M059J (cell line): Measurements from ENCODE around the gene FAXC. TPM values are rescaled to one million over a fixed set of nuclear protein-coding genes. Genes with fewer than 3 reads are reported as not detected.

Source experiments
- DNase-seq: peaks from one replicate; pipeline ENCODE4 v3.0.0-alpha.2; 2012; ENCODE audit warnings: low read depth
- total RNA-seq: library from RNA; depleted of rRNA; stranded (reverse); fragments of >200 nt; shearing (Covaris generic); gene quantifications from 2 replicates; pipeline ENCODE4 v1.2.3, GENCODE V29; 2014; rRNA removed

Gene FAXC
- 3.5 and 6.9 TPM in 2 replicates for total RNA-seq

DNA sequence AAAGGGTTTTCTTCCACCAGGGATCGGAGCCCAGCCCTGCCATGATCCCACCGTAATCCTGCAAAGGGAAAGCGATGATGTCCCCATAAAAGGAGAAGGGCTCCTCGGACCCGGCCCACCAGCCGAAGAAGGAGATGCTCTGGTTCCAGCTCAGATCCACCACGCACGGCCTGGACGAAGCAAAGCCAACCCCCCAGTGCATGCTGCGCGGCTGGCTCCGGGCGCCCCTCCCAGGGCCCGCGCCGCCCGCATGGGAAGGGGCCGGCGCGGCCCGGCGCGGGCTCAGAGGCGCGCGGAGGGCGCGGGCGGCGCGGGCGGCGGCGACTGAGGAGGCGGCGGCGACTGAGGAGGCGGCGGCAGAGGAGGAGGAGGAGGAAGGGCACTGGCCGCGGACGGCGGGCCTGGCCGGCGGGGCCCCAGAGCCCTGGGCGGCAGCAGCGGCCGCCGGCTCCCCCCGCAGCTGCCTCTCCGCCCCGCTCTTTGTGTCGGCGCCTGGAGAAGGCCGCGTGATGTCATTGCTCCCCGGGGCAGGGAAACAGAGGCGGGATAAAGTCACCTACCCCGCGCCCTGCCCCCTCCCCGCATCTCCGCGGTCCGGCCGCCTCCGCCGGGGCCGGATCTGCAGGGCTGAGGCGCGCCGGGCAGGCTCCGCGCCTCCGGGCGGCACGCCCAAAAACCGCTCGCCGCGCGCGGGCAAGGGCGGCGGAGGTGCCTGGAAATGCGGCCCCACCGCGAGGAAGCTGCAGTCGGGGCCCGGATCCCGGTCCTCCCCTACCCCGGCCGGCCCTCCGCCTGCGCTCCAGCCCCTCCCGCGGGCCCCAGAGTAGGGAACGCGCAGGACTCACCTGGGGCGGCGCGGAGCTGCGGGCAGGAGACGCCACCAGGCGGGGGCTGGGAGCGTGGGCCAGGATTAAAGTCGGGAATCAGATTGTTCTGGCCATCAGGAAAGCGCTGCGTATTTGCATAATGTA lies at the start of gene FAXC:
FAXC (minus strand) TSS at position 504 of the 971 bp plus-strand sequence; CDS start at position 202, 302 bp downstream.
- DNase-seq: peak; percentile 35

DNA sequence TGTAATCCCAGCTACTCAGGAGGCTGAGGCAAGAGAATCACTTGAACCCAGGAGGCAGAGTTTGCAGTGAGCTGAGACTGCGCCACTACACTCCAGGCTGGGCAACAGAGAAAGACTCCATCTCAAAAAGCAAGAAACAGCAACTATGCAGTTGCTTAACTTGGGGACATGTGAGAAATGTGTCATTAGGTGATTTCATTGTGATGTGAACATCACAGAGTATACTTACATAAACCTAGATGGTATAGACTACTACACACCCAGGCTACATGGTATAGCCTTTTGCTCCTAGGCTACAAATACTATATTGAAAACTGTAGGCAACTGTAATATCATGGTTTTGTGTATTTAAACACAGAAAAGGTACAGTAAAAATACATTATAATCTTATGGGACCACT lies 47.8 kb upstream of the FAXC start:
- no peak for DNase-seq

DNA sequence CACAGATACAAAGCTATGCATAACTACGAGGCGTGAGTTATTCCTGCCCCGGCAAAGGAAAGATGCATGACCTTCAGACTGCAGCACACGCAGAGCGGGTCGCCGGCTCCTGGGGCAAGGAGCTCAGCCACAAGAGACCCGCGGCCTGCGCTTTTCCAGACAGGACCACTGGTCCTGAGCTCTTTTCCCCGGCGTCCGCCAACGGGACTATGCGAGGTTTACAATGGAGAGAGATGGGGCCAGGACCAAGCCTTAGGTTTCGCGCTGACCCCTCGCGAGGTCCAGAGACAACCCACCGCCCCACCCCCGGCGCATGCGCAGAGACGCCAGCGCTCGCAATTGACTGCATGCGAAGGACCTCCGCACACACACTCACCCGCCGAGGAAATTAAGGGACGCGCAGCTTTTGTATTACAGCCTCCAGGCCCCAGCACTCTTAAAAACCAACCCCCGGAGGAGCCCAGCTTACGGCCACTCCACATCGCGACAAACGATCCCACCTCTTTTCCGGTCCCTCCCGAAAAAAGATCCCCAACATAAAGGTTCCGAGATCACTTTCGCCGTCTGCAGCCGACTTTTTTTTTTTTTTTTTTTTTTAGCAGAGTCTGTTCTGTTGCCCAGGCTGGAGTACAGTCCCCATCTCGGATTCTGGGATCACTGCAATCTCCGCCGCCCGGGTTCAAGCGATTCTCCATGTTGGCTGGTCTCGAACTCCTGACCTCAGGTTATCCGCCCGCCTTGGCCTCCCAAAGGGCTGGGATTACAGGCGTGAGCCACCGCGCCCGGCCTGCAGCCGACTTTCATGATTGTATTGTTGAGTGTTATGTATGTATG lies 44.4 kb upstream of the FAXC start, which contains the start of gene COQ3:
COQ3 (minus strand) TSS at position 498 of the 834 bp plus-strand sequence; CDS start at position 482, 16 bp downstream.
- DNase-seq: peak; percentile 68

DNA sequence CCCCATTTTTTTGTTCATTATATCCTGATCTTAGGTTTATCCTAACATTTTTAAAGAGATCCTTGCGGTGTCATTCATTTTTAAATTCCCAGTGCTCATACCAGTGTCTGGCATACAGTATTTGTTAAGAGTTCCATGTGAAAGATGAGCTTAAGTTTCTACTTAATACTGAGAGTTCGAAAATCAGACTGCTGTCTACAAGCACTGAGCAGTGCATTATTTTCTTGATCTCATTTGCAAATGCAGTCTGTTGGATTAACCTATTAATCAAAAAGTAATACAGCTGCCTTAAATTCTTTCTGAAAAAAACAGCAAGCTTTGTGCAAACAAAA lies 43.9 kb upstream of the FAXC start:
- DNase-seq: no peak

DNA sequence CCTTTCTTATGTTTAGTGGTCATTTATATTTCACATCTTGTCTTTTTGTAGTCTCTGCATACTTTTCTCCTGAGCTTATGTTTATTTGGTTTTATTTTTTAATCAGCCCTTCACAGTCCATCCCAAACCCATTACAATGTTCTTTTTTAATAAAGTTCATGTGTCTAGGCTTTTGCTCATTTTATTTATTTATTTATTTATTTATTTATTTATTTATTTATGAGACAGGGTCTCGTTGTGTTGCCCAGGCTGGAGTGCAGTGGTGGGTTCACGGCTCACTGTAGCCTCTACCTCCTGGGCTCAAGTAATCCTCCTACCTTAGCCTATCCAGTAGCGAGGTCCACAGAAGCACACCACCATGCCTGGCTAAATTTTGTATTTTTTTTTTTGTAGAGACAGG lies 41.4 kb upstream of the FAXC start:
- no peak for DNase-seq

DNA sequence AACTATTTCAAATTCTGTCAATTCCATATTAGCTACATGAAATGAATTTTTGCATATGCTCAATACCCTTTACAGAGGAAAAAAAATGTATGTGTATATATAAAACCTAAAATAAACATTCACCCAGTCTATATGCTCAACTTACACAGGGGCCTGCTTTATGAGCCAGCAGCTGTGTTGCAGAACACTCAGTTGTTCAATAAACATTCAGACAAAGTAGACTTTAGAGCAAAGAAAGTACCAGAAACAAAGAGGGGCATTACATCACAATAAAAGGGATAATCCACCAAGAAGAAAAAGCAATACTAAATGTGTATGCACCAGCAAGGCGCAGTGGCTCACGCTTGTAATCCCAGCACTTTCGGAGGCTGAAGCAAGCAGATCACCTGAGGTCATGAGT lies 35.0 kb upstream of the FAXC start:
- no peak for DNase-seq

DNA sequence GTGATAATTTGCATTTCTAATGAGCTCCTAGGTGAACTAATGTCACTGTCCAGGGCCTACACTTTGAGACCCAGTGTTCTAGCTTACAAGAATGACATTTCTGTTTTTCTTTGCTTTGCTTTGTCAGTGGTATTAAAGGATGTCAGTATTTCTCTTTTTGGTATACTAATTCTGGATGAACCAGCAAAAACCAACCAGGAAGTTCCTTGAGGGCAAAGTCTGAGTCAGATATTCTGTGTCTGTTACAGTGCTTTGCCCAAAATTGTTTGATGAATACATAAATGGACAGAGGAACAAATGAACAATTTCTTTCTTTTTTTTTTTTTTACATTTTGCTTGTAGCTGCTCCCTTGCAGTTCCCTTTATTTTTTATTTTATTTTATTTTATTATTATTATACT lies 29.2 kb upstream of the FAXC start:
- DNase-seq: no peak

DNA sequence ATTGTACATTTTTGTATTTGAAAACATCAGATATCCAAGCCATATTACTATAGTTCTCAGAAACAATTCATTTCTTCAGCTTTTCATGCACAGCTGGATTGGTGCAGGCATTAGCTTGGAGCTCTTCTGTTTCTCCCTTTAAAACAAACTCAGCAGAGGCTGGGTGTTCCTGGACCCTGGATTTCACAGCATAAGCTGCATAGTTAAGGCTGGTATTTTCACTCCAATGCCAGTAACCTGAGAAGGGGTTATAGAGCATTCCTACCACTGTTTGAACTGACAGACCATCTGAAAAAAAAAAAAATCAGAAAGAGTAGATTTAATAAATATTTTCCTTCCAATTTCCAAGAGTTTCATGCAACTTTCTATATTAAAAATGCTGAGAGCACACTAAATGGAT lies 20.1 kb upstream of the FAXC start:
- no peak for DNase-seq

DNA sequence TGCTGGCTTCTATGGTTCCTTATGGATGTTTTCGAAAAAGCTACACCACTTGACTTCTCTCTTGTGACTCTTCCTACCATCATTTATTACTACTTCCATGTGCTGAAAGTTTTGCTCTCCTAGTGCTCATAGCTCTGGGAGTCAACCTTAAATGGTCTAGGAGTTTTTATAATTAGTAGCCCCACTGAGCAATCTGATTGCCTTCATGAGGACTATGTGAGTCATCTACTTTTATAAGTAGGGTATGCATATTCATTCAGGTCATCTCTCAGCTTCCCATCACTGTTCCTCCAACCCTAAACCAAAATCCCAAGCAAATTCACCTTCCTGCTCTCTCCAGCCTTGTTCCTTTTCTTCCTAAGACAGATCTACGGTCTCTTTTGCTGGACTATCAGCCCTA lies 17.4 kb upstream of the FAXC start:
- DNase-seq: no peak

DNA sequence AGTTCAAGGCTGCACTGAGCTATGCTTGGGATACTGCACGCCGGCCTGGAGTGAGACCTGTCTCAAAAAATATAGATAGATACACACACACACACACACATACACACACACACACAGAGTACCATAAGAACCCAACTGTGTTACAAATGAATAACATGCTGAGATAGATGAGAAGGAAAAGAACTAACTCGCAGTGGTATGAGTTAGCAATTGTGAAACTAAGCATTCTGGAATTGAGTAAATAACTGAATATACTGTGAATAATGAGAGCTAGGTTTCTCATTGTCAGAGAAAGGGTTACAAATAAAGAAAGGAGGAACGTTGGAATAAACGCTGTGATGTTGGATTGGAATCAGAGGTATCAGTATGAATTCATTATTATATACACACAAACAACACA lies 14.6 kb upstream of the FAXC start:
- DNase-seq: no peak

DNA sequence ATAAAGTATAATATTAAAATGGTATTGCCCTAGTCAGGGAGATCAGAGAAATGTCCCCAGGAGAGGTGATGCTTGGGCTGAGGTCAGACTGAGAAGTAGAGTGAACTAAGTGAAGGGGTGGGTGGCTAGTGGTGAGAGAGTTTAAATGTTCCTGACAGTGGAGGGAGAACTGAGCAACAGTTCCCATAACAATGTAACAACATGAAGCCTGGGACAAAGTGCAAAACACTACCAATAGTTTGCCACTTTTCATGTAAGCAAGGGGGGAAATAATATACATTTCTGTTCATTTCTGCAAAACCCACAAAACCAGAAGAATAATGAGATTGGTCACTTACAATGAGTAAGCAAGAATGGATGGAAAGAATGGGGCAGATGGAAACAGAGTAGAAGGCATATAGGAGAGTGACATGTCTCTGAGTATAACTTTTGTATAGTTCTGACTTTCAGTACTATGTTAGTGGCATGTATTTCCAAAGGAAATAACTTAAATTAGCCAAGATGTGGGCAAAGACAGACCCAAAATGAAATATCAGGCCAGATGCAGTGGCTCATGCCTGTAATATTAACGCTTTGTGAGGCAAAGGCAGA lies 13.3 kb upstream of the FAXC start:
- no peak for DNase-seq

DNA sequence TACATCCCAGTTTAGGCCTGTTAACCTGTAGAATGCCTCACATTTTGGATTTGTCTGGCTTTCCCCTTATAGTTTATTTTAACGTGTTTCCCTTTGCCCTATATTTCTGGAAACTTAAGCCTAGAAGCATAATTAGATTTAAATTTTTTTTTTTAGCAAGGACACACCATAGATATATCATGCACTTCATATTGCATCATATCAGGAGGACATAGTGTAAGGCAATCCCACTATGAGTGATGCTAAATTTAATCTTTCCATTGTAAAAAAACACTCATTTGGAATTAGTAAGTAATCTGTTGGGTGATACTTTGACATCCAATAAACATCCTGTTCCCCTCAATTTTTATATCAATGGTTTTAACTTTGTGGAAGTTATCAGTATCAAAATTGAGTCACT lies 10.3 kb upstream of the FAXC start:
- DNase-seq: no peak

DNA sequence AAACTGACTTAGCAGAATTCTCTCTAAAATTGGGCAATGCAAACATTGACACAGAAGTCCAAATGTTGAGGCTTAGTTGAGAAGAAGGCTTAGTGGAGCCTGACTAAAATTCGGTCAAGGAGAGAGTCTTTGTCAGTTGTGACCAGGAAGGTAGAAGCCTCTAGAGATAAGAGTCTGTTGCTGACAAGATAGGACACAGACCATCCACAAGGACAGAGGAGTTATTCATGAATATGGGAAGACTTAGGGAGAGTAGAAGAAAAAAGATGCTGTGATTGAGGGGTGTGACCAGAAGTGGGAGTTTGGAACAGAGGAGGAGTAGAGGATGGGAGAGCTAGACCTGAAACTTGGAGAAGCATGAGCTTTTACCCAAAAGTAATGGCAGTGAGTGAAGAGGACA lies 7.2 kb upstream of the FAXC start:
- no peak for DNase-seq

DNA sequence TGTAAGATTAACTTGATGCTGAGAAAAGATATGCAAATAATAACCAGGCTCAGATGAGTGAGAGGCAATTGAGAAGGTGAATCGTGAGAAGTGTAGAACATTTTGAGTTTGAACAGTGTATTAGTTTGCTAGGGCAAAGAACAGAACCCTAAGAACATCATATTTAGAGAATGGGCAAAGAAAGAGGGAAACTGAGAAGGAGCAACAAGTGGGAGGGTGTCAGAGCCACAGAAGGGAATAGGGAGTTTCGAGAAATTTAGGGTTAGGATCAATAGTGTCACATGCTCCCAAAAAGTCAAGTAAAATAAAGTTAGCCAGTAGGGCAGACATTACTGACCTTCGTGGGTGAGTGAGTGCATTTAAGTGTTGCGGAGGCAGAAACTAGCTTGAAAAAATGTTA lies 5.5 kb upstream of the FAXC start:
- DNase-seq: no peak

DNA sequence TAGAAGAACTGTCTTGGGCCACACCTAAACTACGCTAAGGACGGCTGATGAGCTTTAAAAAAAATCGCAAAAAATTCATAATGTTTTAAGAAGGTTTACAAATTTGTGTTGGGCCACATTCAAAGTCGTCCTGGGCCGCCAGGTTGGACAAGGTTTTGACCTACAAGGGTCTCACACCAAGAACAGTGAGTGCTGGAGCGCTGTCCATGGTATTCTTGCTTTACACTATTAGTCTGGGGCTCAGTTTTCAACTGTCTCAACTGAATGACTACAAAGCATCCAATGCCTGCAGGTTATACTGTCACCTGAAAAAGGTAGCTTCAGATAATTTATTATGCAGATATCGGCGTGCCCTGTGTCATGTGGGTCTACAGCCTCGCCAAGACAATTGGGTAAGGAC lies 3.7 kb upstream of the FAXC start:
- no peak for DNase-seq

DNA sequence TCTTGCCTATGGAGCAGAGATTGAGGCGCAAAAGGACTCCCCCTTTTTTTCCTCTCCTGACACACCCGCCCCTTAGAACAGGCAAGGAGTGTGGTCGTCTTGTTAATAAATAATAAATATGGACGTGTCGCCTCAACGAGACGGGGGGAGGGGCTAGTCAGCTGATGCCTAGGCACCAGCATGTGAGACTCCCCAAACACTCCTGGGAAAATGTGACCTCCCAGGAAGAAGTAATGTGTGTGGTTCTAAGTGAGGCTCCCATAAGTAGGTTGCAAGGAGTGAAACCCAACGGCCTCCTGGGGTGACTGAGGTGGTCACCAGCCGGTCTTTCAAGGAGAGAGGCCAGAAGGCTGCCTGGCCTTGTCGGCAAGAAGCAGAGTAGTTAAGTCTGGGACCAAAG lies 1.1 kb upstream of the FAXC start:
- no peak for DNase-seq

DNA sequence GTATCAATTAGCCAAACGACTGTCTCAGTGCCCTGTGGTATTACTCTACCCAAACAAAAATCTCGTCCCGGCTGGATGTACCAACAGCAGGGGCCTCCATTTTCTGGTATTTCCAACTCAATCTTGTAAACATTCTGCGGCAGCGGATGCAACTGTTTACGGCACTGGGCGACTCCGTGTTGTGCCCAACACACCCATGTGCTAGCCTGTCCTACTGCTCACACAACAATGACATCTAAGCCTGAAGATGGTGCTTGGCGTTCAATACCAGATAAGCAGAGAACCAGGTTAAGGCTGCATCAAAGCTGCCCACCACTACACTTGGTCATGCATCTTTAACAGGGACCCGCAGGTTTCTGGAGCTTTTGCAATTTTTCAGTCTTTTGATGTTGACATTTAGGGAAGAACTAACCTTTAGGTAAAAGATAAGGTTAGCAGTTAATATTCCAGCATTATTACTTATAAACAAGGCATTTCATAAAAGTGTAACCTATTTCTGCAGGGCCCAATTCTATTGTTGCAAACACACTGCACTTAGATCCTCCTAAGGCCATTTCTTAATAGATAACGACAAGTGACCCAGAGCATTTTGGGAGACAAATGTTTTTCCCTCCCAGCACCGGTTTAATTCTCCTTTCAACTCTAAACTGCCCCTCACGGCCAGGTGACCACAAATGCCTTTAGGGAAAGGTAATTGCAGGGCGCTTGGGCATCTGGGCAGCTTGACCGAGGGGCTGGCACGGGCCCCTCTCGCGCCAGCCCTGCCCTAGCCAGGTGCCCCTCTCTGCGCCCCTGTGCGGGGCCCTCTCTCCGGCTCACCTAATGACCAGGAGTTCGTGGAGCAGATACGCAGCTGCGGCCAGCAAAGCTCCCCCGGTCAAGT lies 945 bp downstream of the FAXC start:
- DNase-seq: no peak

DNA sequence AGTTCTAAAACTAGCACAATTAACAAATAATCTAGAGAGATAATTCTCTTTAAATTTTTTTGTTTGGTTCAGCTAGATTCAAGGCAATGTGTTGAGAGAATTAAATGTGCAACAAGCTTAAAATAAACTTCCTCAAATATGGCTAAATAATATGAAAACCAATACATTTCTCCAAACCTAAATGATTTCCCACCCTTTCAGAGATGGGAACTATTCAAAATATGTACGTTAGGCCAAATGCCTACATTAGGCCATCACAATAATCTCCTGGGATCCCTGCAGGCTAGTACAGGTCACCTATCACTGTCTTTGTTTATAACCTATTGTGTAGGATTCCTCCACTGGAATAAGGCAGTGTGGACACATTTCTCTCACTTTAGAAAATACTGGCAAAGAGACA lies 1.7 kb downstream of the FAXC start:
- DNase-seq: no peak

DNA sequence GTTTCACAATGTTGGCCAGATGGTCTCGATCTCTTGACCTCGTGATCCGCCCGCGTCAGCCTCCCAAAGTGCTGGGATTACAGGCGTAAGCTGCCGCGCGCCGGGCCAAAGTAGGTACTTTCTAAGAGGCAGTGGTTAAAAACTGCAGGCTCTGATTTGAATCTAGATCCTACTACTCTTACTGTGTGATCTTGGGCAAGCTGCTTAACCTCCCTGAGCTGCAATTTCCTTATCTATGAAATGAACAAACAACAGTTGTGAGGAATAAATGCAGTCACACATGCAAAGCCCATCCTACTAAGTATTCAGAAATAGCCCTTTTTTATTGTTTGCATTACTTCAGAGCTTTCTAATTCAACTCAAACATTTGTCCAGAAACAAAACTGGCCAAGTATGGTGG lies 2.9 kb downstream of the FAXC start:
- no peak for DNase-seq

DNA sequence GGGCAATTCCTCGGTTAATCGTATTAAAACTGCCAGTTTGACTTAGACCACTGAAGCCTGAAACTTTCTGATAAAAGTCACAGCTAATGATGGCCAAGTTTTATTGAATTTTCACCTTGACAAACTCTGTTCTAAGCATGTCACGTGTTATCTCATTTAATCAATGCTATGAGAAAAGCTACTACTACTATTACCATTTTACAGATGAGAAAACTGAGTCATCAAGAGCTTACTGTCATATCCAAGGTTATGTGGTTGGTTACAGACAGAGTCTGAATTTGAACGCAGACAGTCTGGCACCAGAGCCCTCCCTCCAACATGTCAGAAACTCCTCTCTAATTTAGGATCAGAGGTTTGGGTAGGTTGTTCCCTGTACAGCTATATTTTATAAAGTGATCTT lies 4.3 kb downstream of the FAXC start:
- DNase-seq: no peak

DNA sequence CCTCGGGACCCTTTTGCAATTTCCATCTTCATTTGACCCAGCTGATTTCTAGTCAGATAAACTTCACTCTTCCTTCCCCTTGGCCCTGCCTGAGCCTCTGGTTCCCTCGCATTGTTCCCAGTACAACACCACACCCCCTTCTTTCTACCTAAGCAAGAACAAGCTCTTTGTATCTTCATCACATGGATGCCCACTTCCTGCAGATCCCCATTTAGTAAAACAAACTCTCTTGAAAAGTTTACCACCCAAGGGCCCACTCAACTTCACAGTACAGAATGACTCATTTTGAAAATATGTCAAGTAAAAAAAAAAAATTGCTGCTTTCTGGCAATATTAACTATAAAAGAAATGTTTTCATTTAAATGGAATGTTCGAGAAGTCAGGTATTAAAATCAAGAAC lies 5.2 kb downstream of the FAXC start:
- DNase-seq: peak; percentile 72
